HG03039 (cell line): ENCODE measurements around the gene CLUH.
A peak's percentile ranks its signal among the peaks of the same experiment; 100 is the strongest.

Experiments used
- ATAC-seq: cut with Tn5 transposase; IDR thresholded peaks from one replicate; pipeline ENCODE4 v1.9.1; 2021; ENCODE audit warnings: mild to moderate bottlenecking, moderate library complexity; ENCODE audit not compliant: unreplicated experiment

CLUH gene

DNA sequence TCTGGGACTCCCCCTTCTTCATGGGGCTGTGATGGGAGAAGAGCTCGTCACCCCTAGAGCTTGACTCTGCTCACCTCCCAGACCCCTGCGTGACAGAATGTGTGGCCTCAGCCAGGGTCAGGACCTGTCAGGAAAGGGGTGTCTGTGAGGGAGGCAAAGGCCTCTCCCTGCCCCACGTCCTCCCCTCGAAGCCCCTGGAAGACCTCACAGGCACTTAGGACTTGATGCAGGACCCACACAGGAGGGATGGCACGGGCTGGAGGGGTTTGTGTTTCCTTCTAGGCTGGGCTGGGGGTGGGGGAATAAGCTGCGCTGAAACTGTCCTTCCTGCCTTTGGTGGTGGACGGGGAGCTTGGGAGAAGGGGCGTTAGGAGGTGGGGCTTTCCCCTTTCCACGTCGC is 11.0 kb upstream of the CLUH start:
- ATAC-seq = no peak

- no peak for ATAC-seq
These were observed 10.0 kb upstream of the CLUH start for GRCh38 chr17:2721603-2722002.

DNA sequence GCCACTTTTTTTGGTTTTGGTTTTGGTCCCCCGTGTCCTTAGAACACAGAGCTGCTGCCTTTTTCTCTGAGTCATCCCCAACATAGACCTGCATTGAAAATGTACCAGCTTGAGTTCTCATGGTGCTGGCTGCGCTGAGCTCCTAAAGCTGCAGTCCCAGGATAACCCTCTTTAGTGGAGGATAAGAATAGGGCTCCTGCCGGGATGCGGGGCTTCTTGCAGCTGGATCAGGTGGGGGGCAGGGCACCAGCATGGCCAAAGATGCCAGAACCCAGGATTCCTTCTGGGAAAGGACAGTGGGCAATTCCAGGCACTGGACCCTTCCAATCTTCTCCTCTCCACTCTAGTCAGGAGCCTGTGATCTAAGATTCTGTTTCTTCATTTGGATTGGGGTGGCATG is 8.3 kb upstream of the CLUH start:
- no peak for ATAC-seq

DNA sequence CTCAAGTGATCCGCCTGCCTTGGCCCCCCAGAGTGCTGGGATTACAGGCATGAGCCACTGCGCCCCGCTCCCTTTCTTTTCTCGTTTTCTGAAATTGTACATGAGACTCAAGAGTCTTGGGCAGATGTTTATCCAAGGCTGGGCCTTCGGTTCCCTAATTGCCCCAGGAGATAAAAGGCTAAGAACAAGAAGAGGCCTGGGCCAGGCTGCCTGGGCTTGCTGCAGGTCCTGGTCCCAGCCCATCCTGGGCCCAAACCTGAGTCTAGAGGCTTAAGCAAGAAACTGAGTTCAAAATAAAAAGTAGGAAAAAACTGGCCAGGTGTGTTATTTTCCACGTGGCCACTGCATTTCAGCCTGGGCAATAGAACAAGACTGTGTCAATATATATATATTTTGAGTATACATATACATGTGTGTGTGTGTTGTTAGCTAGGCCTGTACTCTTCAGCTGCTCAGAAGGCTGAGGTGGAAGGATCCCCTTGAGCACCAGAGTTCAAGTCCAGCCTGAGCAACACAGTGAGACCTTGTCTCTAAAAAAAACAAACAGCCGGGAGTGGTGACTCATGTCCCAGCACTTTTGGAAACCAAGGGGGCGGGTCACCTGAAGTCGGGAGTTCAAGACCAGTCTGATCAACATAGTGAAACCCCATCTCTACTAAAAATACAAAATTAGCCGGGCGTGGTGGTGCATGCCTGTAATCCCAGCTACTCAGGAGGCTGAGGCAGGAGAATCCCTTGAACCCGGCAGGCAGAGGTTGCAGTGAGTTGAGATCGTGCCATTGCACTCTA is 6.8 kb upstream of the CLUH start:
- no peak for ATAC-seq

DNA sequence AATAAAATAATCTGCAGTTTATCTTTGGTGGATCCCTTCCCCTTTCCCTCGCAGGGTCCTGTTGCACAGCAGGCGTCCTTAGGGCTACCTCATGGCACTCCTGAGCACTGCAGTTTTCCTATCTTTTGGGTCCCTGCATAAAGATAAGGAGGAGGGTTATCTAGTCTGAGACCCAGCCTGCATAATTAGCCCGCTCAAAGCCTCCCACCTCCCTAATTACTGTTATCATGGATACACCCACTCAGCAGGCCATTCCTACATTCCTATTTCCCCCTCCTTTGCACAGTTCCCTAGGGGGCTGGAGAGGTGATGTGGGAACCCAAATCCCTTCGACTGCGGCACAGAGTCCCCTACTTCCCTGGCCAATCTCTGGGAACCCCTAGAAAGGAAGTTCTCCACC is 5.1 kb upstream of the CLUH start:
- ATAC-seq = no peak

DNA sequence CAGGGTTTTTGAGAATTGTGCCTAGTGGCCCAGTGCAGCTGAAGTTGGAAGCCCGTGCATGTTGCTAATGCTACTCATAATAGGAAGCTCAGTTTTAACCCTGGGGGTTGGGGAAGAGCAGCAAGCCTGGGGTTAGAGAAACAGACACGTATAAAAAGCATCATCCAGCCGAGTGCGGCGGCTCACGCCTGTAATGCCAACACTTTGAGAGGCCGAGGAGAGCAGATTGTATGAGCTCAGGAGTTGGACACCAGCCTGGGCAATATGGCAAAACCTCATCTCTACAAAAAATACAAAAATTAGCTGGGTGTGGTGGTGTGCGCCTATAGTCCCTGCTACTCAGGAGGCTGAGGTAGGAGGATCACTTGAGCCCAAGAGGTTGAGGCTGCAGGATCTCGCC is 2.3 kb upstream of the CLUH start:
- no peak for ATAC-seq

DNA sequence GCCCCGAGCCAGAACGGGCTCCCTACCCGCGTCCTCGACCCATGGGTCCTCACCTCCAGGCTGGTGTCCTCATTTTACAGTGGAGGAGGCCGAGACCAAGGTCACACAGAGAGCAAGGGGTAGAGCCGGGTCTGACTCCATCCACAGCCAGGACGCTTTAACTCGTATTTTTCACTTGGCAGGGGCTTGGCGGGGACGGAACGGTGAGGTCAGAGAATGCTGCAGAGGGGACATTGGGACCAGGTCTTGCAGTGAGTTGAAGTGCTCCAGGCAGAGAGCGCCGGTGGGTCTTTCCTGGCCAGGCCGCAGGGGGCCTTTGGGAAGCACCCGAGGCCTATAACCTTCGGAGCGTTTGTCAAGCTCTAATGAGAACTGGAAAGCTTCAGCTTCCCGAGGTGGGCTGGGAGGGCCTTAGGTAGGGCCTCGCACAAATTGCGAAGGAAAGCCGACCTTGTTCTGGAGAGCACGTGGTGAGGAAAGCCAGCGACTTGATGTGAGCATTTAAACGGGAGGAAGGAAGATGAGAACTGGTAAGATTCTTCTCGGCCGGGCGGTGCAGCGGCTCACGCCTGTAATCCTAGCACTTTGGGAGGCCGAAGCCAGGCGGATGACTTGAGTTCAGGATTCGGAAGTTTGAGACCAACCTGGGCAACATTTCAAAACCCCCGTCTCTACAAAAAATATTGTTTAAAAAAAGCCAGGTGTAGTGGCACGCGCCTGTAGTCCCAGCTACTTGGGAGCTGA is 908 bp upstream of the CLUH start:
- ATAC-seq = no peak

GRCh38 chr17:2710803-2711607 is 559 bp downstream of the CLUH start:
- ATAC-seq = peak; percentile 26

GRCh38 chr17:2710071-2710802 is 1.3 kb downstream of the CLUH start:
- no peak for ATAC-seq

GRCh38 chr17:2709183-2709661 is 2.3 kb downstream of the CLUH start:
- ATAC-seq = no peak

DNA sequence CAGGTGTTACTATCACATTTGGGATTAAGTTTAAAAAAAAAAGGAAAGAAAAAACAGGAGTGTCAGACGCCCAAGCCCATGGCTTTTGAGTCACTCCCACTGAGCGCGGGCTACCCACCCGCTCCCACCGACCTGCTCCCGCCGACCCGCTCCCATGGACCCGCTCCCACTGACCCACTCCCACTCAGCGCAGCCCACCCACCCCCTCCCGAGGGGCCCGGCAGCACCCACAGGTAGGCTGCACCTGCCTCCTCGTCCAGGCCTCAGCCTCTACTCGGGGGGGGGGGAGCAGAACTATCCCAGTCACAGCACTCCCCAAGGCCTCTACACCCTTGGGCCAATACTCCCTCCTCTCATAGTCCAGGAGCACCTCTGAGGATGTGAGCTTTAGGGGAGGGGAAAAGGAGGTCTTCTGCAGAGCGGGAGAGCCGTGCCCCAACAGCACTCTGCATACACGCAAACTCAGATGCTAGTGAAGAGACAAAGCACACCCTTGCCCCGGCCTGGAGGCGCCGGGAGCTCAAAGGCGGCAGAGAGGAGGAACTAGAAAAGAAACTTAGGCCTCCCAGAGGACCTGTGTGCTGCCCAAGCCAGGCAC is 2.9 kb downstream of the CLUH start:
- no peak for ATAC-seq

DNA sequence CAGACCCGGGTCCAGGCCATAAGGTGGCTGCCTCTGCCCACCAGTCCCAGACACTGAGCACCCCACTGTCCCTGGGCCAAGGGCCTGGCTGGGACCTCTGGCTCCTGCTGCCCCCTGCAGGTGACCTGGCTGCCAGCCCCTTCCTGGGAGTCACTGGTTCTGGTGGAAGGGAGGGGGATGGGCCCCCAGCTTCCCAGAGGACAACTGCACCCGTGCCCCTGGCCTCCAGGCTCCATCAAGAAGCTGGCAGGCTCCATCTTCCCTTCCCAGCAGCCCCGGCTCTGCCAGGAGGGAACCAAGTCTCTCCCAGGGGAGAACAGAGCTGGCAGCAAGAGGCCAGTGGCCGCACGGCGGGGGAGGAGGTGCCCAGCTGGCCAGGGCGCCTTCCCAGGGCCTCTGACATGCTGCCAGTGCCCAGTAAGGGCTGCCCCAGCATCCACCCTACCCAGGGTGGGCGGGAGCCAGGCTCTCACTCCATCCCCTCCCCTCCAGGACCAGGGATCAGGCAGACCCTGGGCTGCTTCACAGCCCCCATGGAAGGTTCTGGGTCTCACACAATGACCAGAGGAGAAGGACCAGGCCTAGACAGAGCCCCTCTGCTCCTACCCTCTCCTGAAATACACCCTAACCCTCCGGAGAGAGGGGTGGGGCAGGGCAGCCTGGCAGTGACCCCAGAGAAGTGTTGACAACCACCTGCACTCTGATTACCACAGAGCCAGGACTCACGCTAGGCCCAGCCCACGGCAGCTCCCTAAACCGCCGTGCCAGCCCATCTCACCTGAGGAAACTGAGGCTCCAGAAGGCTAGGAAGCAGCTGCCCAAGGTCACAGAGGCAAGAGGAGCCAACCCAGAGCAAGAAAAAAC is 3.6 kb downstream of the CLUH start:
- no peak for ATAC-seq

DNA sequence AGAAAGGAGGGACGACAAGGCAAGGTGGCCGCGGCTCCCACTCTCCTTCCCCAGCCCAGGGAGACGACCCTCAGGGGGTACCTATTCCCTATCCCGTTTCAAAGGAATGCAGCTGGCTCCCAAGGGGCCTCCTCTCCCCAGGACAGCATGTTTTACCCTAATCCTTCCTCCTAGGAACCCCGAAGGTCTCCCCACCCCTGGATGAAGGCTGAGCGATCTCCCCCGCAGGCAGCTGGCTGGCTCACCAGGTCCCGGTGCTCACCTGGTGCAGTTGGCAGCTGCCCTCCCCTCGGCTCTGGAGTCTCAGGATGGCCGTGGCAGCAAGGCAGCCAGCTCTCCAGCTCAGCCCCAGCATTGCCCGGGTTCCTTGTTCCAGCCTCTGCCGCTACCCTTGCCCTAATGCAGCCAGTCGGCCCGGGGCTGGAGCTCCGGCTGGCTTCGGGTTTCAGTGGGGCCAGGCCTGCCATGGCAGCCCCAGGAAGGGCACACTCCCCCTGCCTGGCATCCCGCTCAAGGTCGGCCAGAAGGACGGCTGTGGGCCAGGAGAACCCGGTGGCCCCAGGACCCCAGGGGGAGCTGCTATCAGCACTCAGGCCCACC is 4.6 kb downstream of the CLUH start:
- ATAC-seq = no peak

DNA sequence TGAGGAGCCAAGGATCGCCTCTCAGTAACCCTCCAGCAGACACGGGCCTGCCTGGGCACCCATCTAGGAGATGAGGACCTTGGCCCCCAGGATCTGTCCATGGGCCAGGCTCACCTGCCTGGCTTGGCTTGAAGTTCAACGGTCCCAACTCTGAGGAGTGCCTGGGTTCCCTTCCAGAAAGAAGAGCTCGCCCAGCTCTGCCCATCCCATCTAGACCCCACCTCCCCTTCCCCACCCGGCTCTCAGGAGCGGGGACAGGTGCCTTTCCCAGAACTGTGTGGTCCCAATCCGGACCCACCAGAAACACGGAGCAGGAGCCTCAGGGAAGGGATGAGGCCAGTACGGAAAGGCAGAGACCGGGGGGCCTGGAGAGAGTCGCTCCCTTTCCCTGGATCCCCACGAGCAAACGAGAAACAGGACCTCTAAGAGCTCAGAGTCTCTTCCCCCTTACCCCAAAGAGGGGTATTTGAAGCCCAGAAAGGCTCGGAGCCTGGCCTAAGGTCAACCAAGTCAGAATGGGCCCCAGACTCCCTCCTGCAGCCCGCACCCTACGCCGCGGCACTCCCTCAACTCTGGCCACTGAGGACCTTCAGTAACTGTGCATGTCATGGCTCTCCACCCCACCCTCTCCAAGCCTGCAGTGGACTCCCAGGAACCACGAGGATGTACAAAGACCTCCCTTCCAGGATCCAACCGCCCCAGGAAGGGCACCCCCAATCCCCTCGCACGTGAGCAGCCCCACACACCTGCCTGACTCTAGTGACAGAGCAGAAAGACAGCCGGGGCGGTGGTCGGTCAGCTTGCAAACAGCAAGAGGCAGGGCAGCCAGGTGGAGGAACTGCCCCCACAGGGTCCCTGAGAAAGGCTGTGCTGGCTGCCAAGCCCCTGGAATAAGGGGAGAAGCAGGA is 5.4 kb downstream of the CLUH start:
- ATAC-seq = no peak

- no peak for ATAC-seq
These were observed 6.3 kb downstream of the CLUH start for GRCh38 chr17:2705263-2705662.

DNA sequence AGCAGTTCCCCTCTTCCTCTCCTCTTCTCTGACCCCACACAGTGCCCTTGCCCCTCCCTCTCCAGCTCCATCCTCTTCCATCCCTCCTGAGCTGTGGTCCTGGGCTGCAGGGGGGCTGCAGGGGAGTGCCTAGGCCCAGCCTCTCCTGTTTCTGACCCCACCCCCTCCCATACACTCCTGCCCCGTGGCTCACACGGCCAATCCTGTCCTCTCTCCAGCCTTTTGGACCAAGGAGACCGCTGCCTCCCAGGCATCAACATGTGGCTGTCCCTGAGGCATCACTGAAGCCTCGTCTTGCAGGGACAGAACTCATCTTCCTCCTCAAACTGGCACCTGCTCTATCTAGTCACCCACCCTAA is 6.7 kb downstream of the CLUH start:
- ATAC-seq = no peak

DNA sequence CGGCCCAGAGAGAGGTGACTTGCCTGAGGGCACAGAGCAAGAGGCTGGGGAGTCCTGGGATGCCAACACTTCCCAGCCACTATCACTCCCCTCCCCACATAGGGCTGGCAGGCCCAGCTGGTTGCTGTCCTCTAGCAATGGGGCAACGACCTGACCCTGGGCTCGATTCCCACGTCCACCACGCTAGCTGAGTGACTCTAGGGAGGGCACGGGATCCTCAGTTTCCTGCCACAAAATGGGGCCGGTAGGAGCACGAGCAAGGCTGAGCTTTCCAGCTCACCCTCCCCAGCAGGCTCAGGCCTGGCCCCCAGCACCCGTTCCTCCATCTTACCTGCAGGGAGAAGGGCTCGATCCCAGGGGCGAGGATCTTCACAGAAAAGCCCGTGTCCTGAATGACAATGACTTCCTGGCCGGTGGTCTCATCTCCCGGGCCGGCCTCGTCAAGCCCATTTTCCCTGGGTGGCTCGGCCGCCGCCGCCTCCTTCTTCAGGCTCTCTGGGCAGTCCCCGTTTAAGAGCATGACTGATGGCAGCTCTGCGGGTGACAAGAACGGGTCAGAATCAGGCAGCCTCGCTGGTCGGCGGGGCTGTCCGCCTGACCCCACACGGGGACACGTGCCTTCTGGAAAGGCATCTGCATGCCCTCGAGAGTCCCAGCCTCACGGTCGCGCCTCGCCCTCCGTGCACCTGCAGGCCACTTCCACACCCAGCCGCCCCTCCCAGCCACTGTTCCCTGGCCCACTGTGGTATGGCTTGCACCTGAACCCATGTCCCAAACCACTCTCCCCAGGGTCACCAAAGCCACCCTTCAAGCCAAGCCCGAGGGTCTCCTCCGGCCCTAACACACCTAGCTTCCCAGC is 7.3 kb downstream of the CLUH start:
- no peak for ATAC-seq
